HG03354 (cell line): ENCODE results near the gene RTL3.
"Not testable (repeated sequence)": the region's sequence is repeated elsewhere in the genome, so short reads cannot be mapped to it uniquely, and the experiment has no call there.

ENCODE experiments used
- ATAC-seq: cut with Tn5 transposase; IDR thresholded peaks from one replicate; pipeline ENCODE4 v1.9.1; 2021; ENCODE audit warnings: mild to moderate bottlenecking; ENCODE audit not compliant: unreplicated experiment, poor library complexity, severe bottlenecking

Gene RTL3

GRCh38 chrX:78658845-78659744 is at the start of gene RTL3:
RTL3 (minus strand) TSS chrX:78659328; CDS start chrX:78658420, 908 bp downstream.
- no peak for ATAC-seq

- no peak for ATAC-seq
These were observed 49.7 kb upstream of the RTL3 start for GRCh38 chrX:78708816-78709215.

- ATAC-seq, result no peak
These were observed 49.1 kb upstream of the RTL3 start for GRCh38 chrX:78708262-78708661.

- ATAC-seq, result no peak
These were observed 46.9 kb upstream of the RTL3 start for GRCh38 chrX:78706071-78706470.

- no peak for ATAC-seq
These were observed 34.4 kb upstream of the RTL3 start for GRCh38 chrX:78693536-78693935.

GRCh38 chrX:78693012-78693411 is 33.9 kb upstream of the RTL3 start:
- no peak for ATAC-seq

- peak; percentile 90 for ATAC-seq
These were observed 28.5 kb upstream of the RTL3 start for GRCh38 chrX:78687586-78687985.

GRCh38 chrX:78673246-78673645 is 14.1 kb upstream of the RTL3 start:
- ATAC-seq, result no peak

- ATAC-seq, result no peak
These were observed 6.2 kb upstream of the RTL3 start for GRCh38 chrX:78665342-78665741.

GRCh38 chrX:78661836-78662235 is 2.7 kb upstream of the RTL3 start:
- no peak for ATAC-seq

GRCh38 chrX:78659955-78660354 is 827 bp upstream of the RTL3 start:
- no peak for ATAC-seq

GRCh38 chrX:78658414-78658813 is 714 bp downstream of the RTL3 start:
- no peak for ATAC-seq

GRCh38 chrX:78655642-78656041 is 3.5 kb downstream of the RTL3 start:
- no peak for ATAC-seq

GRCh38 chrX:78653118-78653822 is 5.9 kb downstream of the RTL3 start:
- peak; percentile 60 for ATAC-seq

GRCh38 chrX:78650906-78651437 is 8.2 kb downstream of the RTL3 start:
- peak; percentile 75 for ATAC-seq

GRCh38 chrX:78643874-78644273 is 15.3 kb downstream of the RTL3 start:
- ATAC-seq, result no peak

GRCh38 chrX:78643096-78643495 is 16.0 kb downstream of the RTL3 start:
- no peak for ATAC-seq

- not testable (repeated sequence) for ATAC-seq
These were observed 23.0 kb downstream of the RTL3 start for GRCh38 chrX:78636096-78636495.

- peak; percentile 45 for ATAC-seq
These were observed 33.9 kb downstream of the RTL3 start for GRCh38 chrX:78624962-78625909.

GRCh38 chrX:78624426-78624825 is 34.7 kb downstream of the RTL3 start:
- no peak for ATAC-seq
